Peyer's patch (tissue), 4 donors: ENCODE data around the gene SERPINF2. TPM values are rescaled to one million over a fixed set of nuclear protein-coding genes. Genes with fewer than 3 reads are reported as not detected.
"Not testable (repeated sequence)": the region's sequence is repeated elsewhere in the genome, so short reads cannot be mapped to it uniquely, and the experiment has no call there.

Experiments
- DNase-seq, 3 donors: peaks; one replicate each; pipeline ENCODE4 v3.0.0-alpha.2; 2017 to 2019
- H3K27ac ChIP-seq, 4 donors: fragments of 200-600 bp; sonication (generic); one replicate each; pipeline ENCODE4 v1.5.1; 2016 to 2019
- H3K27me3 ChIP-seq, 2 donors: fragments of 200-600 bp; sonication (generic); one replicate each; pipeline ENCODE4 v1.5.1; 2019
- H3K36me3 ChIP-seq, 3 donors: fragments of 200-600 bp; sonication (generic); one replicate each; pipeline ENCODE4 v1.5.1; 2016 to 2019
- H3K4me1 ChIP-seq, 4 donors: fragments of 200-600 bp; sonication (generic); one replicate each; pipeline ENCODE4 v1.5.1; 2016 to 2019
- H3K4me3 ChIP-seq, 4 donors: fragments of 200-600 bp; sonication (generic); 1 replicate in 3 of 4; 2 replicates in 1 of 4; pipeline ENCODE4 v1.5.1; 2016 to 2019; ENCODE audit warnings: mild to moderate bottlenecking in 1 of 4
- H3K9me3 ChIP-seq, 4 donors: fragments of 200-600 bp; sonication (generic); one replicate each; pipeline ENCODE4 v1.5.1; 2016 to 2019; ENCODE audit warnings: mild to moderate bottlenecking in 1 of 4
- POLR2A ChIP-seq, 2 donors: fragments of 450-650 bp; IDR thresholded peaks; one replicate each; pipeline ENCODE4 v1.5.1; 2017; ENCODE audit warnings: antibody characterized with exemption in 2 of 2, mild to moderate bottlenecking in 2 of 2, moderate library complexity in 2 of 2
- total RNA-seq, 4 donors: library from RNA; depleted of rRNA; stranded (reverse); fragments of >200 nt; gene quantifications; one replicate each; pipeline ENCODE4 v1.1.0, GENCODE V29; 2016
- TF ChIP-seq, protein P1 (sequence below), 6 experiments: fragments of 450-650 bp in 4 of 6; fragments of 200-600 bp in 2 of 6; sonication (generic) in 1 of 6; IDR thresholded peaks; one replicate each; pipeline ENCODE4 v1.5.1; 2017 to 2019; ENCODE audit warnings: antibody characterized with exemption in 6 of 6, mild to moderate bottlenecking in 3 of 6, moderate library complexity in 1 of 6

Gene SERPINF2
- total RNA-seq, 4 donors from 2014 or later: 4.0 to 9.6 (median 5.6) TPM

GRCh38 chr17:1737531-1738291 lies 5.0 kb upstream of the SERPINF2 start:
- H3K4me3 ChIP-seq: no peak overlapping the region
- no peaks in the 10 kb centered on the region for H3K9me3 ChIP-seq
- DNase-seq: no peak
- H3K36me3 ChIP-seq: peaks cover 0 to 31% (median 0%) of the 10 kb centered on the region in 3 donors
- TF ChIP-seq, protein P1, sequence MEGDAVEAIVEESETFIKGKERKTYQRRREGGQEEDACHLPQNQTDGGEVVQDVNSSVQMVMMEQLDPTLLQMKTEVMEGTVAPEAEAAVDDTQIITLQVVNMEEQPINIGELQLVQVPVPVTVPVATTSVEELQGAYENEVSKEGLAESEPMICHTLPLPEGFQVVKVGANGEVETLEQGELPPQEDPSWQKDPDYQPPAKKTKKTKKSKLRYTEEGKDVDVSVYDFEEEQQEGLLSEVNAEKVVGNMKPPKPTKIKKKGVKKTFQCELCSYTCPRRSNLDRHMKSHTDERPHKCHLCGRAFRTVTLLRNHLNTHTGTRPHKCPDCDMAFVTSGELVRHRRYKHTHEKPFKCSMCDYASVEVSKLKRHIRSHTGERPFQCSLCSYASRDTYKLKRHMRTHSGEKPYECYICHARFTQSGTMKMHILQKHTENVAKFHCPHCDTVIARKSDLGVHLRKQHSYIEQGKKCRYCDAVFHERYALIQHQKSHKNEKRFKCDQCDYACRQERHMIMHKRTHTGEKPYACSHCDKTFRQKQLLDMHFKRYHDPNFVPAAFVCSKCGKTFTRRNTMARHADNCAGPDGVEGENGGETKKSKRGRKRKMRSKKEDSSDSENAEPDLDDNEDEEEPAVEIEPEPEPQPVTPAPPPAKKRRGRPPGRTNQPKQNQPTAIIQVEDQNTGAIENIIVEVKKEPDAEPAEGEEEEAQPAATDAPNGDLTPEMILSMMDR (IDR thresholded peaks at IDR 0.05): no peak
- no peak for TF ChIP-seq POLR2A (IDR thresholded peaks at IDR 0.05)
- peaks cover 0 to 25% (median 2%) of the 10 kb centered on the region in 4 donors for H3K4me1 ChIP-seq
- H3K27ac ChIP-seq: peak overlapping the region in 3 of 4 donors; percentile 20 to 61 (median 58)
- no peaks in the 10 kb centered on the region for H3K27me3 ChIP-seq

- H3K4me3 ChIP-seq, H3K27me3 ChIP-seq, DNase-seq, H3K27ac ChIP-seq, H3K9me3 ChIP-seq: not testable (repeated sequence)
- peaks cover 0 to 14% (median 0%) of the 10 kb centered on the region in 4 donors for H3K4me1 ChIP-seq
- peaks cover 0 to 11% (median 0%) of the 10 kb centered on the region in 3 donors for H3K36me3 ChIP-seq
Measured at GRCh38 chr17:1741899-1742298, 772 bp upstream of the SERPINF2 start.

DNA sequence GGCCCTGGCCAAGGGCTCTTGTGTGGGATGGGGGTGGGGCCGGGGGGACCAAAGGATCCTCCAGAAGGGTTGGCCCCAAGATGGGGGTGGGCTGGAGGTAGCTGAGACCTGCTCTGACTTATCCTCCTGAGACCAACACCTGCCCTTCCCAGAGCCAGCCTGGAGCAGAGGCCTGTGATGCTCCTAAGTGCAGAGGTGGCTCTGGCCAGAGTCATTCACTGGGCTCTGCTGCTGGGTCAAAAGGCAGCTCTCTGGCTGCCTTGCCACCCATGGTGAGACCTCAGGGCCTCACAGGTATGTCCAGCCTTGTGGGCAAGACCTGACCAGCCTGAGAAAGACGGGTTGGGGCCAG lies 393 bp downstream of the SERPINF2 start:
- Histone ChIP-seq H3K4me3 (peak overlapping the region in 1 of 4 donors; percentile 25), H3K36me3 (no peaks in the 10 kb centered on the region), H3K27me3 (no peaks in the 10 kb centered on the region), H3K27ac (no peak overlapping the region), H3K4me1 (peaks cover 0 to 10% (median 0%) of the 10 kb centered on the region in 4 donors), H3K9me3 (no peaks in the 10 kb centered on the region)
- TF ChIP-seq POLR2A (IDR thresholded peaks at IDR 0.05): no peak
- TF ChIP-seq, protein P1 (IDR thresholded peaks at IDR 0.05): no peak
- no peak for DNase-seq

- DNase-seq: no peak
- H3K36me3 ChIP-seq: no peaks in the 10 kb centered on the region
Measured at GRCh38 chr17:1744551-1745512, 2.2 kb downstream of the SERPINF2 start.

GRCh38 chr17:1745513-1746020 lies 2.9 kb downstream of the SERPINF2 start:
- no peak for TF ChIP-seq POLR2A (IDR thresholded peaks at IDR 0.05)
- TF ChIP-seq, protein P1 (IDR thresholded peaks at IDR 0.05): no peak
- no peaks in the 10 kb centered on the region for H3K27me3 ChIP-seq
- no peak for DNase-seq
- no peaks in the 10 kb centered on the region for H3K9me3 ChIP-seq
- no peak overlapping the region for H3K27ac ChIP-seq
- no peak overlapping the region for H3K4me3 ChIP-seq
- H3K36me3 ChIP-seq: no peaks in the 10 kb centered on the region
- H3K4me1 ChIP-seq: peaks cover 0 to 10% (median 0%) of the 10 kb centered on the region in 4 donors

More at GRCh38 chr17:1744551-1745512, 2.2 kb downstream of the SERPINF2 start:
- Histone ChIP-seq H3K9me3 (no peaks in the 10 kb centered on the region), H3K4me3 (peak overlapping the region in 1 of 4 donors; percentile 6), H3K27ac (peak overlapping the region in 2 of 4 donors; percentile 31 to 40), H3K27me3 (no peaks in the 10 kb centered on the region), H3K4me1 (peaks cover 0 to 10% (median 0%) of the 10 kb centered on the region in 4 donors)
- TF ChIP-seq POLR2A (IDR thresholded peaks at IDR 0.05): no peak
- TF ChIP-seq, protein P1 (IDR thresholded peaks at IDR 0.05): no peak
